K562 (cell line): Measurements from ENCODE around the gene RNH1. TPM values are rescaled to one million over a fixed set of nuclear protein-coding genes. Genes with fewer than 3 reads are reported as not detected.

Experiments used
- ATAC-seq: fragments of 200-7000 bp; cut with Tn5 transposase; 3 replicates; pipeline ENCODE4 v1.9.1; 2020; ENCODE audit warnings: moderate library complexity
- BruUV-seq: library from RNA; stranded (reverse); fragments of 400-500 nt; replicated peaks from 2 replicates; lab custom pipeline; 2021; lab: Mats Ljungman, UMichigan
- CTCF ChIA-PET: fragments of 300-600 bp; formaldehyde crosslinking; extraction: SDS; loops from one replicate; lab custom pipeline; 2021; ENCODE audit warnings: low intra/inter-chr PET ratio; lab: Yijun Ruan, JAX
- POLR2A ChIA-PET: fragments of 300-600, 350-650 bp; sonication (Branson Sonifier 250); formaldehyde crosslinking; extraction: SDS; loops from one replicate; lab custom pipeline; 2021; ENCODE audit warnings: antibody characterized with exemption, inconsistent platforms; lab: Yijun Ruan, JAX
- DNase-seq, 4 experiments: peaks; one replicate each; pipeline versions ENCODE4 v3.0.0 to v3.0.0-alpha.2; 2011 to 2018; ENCODE audit warnings: low spot score in 3 of 4, mixed read lengths in 3 of 4; ENCODE audit errors: extremely low read depth in 1 of 4
- FAIRE-seq: peaks from 2 replicates; lab custom pipeline; 2011; peaks lifted over from hg19 to GRCh38; lab: Jason Lieb, UNC
- H2AFZ ChIP-seq: 2 replicates; pipeline ENCODE4 v1.6.0; 2011; ENCODE audit warnings: low read depth, low read length, control low read depth, inconsistent platforms
- H3K27ac ChIP-seq: fragments of 200-600 bp; 3 replicates; pipeline ENCODE4 v1.8.0; 2011; ENCODE audit warnings: low read depth, mild to moderate bottlenecking, control low read depth, inconsistent platforms, low read length, moderate library complexity, mixed read lengths; ENCODE audit errors: extremely low read depth
- H3K27me3 ChIP-seq, 2 experiments: fragments of 300-600 bp in 1 of 2; 2 replicates in 1 of 2; 3 replicates in 1 of 2; pipeline versions ENCODE4 v1.6.0 to v1.8.0; 2011; ENCODE audit warnings: inconsistent platforms in 2 of 2, low read length in 2 of 2, mild to moderate bottlenecking in 1 of 2, mixed read lengths in 1 of 2, moderate library complexity in 1 of 2; ENCODE audit not compliant: control insufficient read depth in 2 of 2, insufficient read depth in 2 of 2
- H3K36me3 ChIP-seq: fragments of 300-600 bp; 3 replicates; pipeline ENCODE4 v1.8.0; 2011; ENCODE audit warnings: mild to moderate bottlenecking, low read length, inconsistent platforms; ENCODE audit not compliant: control insufficient read depth, insufficient read depth
- H3K4me1 ChIP-seq, 2 experiments: fragments of 200-600 bp in 1 of 2; replicated peaks in 1 of 2; 2 replicates in 1 of 2; 3 replicates in 1 of 2; pipeline versions ENCODE4 v1.5.1 to v1.8.0; 2011; ENCODE audit warnings: inconsistent platforms in 2 of 2, low read length in 2 of 2, mild to moderate bottlenecking in 1 of 2, mixed read lengths in 1 of 2, moderate library complexity in 1 of 2; ENCODE audit not compliant: control insufficient read depth in 2 of 2, insufficient read depth in 2 of 2
- H3K4me2 ChIP-seq: 2 replicates; pipeline ENCODE4 v1.6.1; 2011; ENCODE audit warnings: low read length, control low read depth, inconsistent platforms, mixed read lengths; ENCODE audit not compliant: insufficient read depth
- H3K4me3 ChIP-seq: fragments of 200-600 bp; sonication (generic), shearing (Covaris generic); 2 replicates; pipeline ENCODE4 v1.5.1; 2016; ENCODE audit warnings: control low read depth, inconsistent platforms
- H3K79me2 ChIP-seq: fragments of 200-600 bp; 3 replicates; pipeline ENCODE4 v1.8.0; 2011; ENCODE audit warnings: low read length, inconsistent platforms; ENCODE audit not compliant: control insufficient read depth, insufficient read depth
- H3K9ac ChIP-seq, 2 experiments: 2 replicates each; pipeline versions ENCODE4 v1.6.0 to v1.6.1; 2011; ENCODE audit warnings: low read depth in 2 of 2, low read length in 2 of 2, control low read depth in 1 of 2, inconsistent platforms in 1 of 2, mild to moderate bottlenecking in 1 of 2, mixed read lengths in 1 of 2; ENCODE audit not compliant: insufficient read depth in 1 of 2
- H3K9me1 ChIP-seq: one replicate; pipeline ENCODE4 v1.6.0; 2011; ENCODE audit warnings: inconsistent platforms, mild to moderate bottlenecking, low read length, moderate library complexity; ENCODE audit not compliant: control insufficient read depth, insufficient read depth
- H3K9me3 ChIP-seq: replicated peaks from 2 replicates; pipeline ENCODE4 v1.5.1; 2011; ENCODE audit warnings: low read depth, low read length, inconsistent platforms; ENCODE audit not compliant: control insufficient read depth, insufficient read depth
- H4K20me1 ChIP-seq: replicated peaks from 2 replicates; pipeline ENCODE4 v1.6.1; 2011; ENCODE audit warnings: low read length, inconsistent platforms, mixed read lengths; ENCODE audit not compliant: control insufficient read depth, insufficient read depth
- CBX1 ChIP-seq: sonication (generic); IDR thresholded peaks from 2 replicates; pipeline ENCODE4 v1.6.1; 2016; ENCODE audit warnings: antibody characterized with exemption, low read depth, mild to moderate bottlenecking
- CBX3 ChIP-seq, 2 experiments: IDR thresholded peaks; 1 replicate in 1 of 2; 2 replicates in 1 of 2; pipeline ENCODE4 v1.6.1; 2012; ENCODE audit warnings: inconsistent platforms in 2 of 2, low read length in 2 of 2, borderline replicate concordance in 1 of 2, control low read depth in 1 of 2
- CREB1 ChIP-seq, 2 experiments: sonication (generic) in 1 of 2; formaldehyde crosslinking in 1 of 2; IDR thresholded peaks; 2 replicates each; pipeline versions ENCODE4 v1.6.1 to v1.8.0; 2012 to 2022; ENCODE audit warnings: inconsistent platforms in 1 of 2, mild to moderate bottlenecking in 1 of 2, missing genetic modification reagents in 1 of 2, moderate library complexity in 1 of 2
- ETV5 ChIP-seq: sonication (generic); formaldehyde crosslinking; IDR thresholded peaks from 2 replicates; pipeline ENCODE4 v1.4.0; 2020; ENCODE audit warnings: low read depth, mild to moderate bottlenecking, missing genetic modification reagents
- MBD2 ChIP-seq: sonication (generic); IDR thresholded peaks from 2 replicates; pipeline ENCODE4 v1.6.1; 2016; ENCODE audit warnings: low read depth, borderline replicate concordance
- NFE2 ChIP-seq: IDR thresholded peaks from 2 replicates; pipeline ENCODE4 v1.6.1; 2014; ENCODE audit warnings: antibody characterized with exemption, low read depth
- SMAD2 ChIP-seq: fragments of 150-350 bp; IDR thresholded peaks from 2 replicates; pipeline ENCODE4 v1.6.1; 2014; ENCODE audit warnings: low read depth, mild to moderate bottlenecking, low read length
- TFAM ChIP-seq: fragments of 250-450 bp; sonication (Bioruptor Pico); conservative IDR thresholded peaks from 2 replicates; pipeline ENCODE4 v1.5.0; 2021; ENCODE audit warnings: mild to moderate bottlenecking, moderate library complexity
- TRIM24 ChIP-seq, 2 experiments: fragments of 450-650 bp; IDR thresholded peaks; 2 replicates each; pipeline ENCODE4 v1.6.1; 2016
- TRIM28 ChIP-seq: fragments of 450-650 bp; IDR thresholded peaks from 2 replicates; pipeline ENCODE4 v1.6.1; 2017
- ZBTB11 ChIP-seq, 3 experiments: fragments of 200-800 bp in 1 of 3; fragments of 250-450 bp in 1 of 3; fragments of 450-650 bp in 1 of 3; sonication (Bioruptor Pico) in 1 of 3; sonication (Bioruptor generic) in 1 of 3; formaldehyde crosslinking in 1 of 3; IDR thresholded peaks; 2 replicates each; pipeline versions ENCODE4 v1.6.1 to v1.8.0; 2016 to 2022; ENCODE audit warnings: mild to moderate bottlenecking in 2 of 3, missing genetic modification characterization in 2 of 3, missing compliant biosample characterization in 1 of 3, moderate library complexity in 1 of 3
- ZNF165 ChIP-seq: fragments of 250-450 bp; sonication (Bioruptor Pico); IDR thresholded peaks from 2 replicates; pipeline ENCODE4 v1.4.0; 2020; ENCODE audit warnings: borderline replicate concordance
- ZNF280A ChIP-seq: fragments of 450-650 bp; IDR thresholded peaks from 2 replicates; pipeline ENCODE4 v1.6.1; 2018; ENCODE audit warnings: mild to moderate bottlenecking, low read depth; ENCODE audit not compliant: partially characterized antibody
- ZNF316 ChIP-seq: fragments of 450-650 bp; IDR thresholded peaks from 2 replicates; pipeline ENCODE4 v1.6.1; 2016
- ZNF324 ChIP-seq: fragments of 250-450 bp; sonication (Bioruptor Pico); IDR thresholded peaks from 2 replicates; pipeline ENCODE4 v1.4.0; 2020; ENCODE audit warnings: mild to moderate bottlenecking
- whole genome bisulfite sequencing: fragments of 100-300 bp; shearing (Covaris generic); methylation state at CpG from one replicate; pipeline ENCODE4 v1.1.6; 2016; ENCODE audit warnings: low coverage, mixed read lengths; ENCODE audit not compliant: insufficient coverage; ENCODE audit errors: missing lambda C conversion rate; 5-methylcytosine and 5-hydroxymethylcytosine counted together
- in situ Hi-C: fragments of 300-500 bp; cut with MboI; formaldehyde crosslinking; loops from 4 replicates; pipeline ENCODE4 v1.15.0; 2018; ENCODE audit warnings: inconsistent platforms, mixed read lengths
- intact Hi-C: fragments of 100-400 bp; cut with micrococcal nuclease; formaldehyde crosslinking; loops from 2 replicates; pipeline ENCODE4 v1.14.2; 2022
- polyA plus RNA-seq, 8 experiments: library from polyadenylated mRNA; depleted of rRNA in 4 of 8; stranded (reverse) in 5 of 8; unstranded in 3 of 8; fragments of >200 nt; fragmentation: Nextera tagmentation in 2 of 8; fragmentation: Illumina TruSeq in 1 of 8; extraction: Ambion mirVana in 2 of 8; extraction: Trizol in 1 of 8; gene quantifications; 2 replicates each; pipeline versions ENCODE4 v1.2.1 to v1.2.3, GENCODE V29; 2011 to 2014; ENCODE audit warnings: inconsistent platforms in 1 of 8, missing spikeins in 1 of 8
- total RNA-seq, 7 experiments: library from RNA; depleted of rRNA in 6 of 7; stranded (reverse); fragments of >200 nt in 6 of 7; fragmentation: Illumina TruSeq in 2 of 7; extraction: Trizol in 2 of 7; gene quantifications; 2 replicates each; pipeline versions ENCODE4 v1.2.1 to v1.2.3, GENCODE V29; 2011 to 2021; ENCODE audit warnings: low replicate concordance in 1 of 7
- TF ChIP-seq, protein P1 (sequence below): fragments of 250-450 bp; sonication (Bioruptor Pico); IDR thresholded peaks from 2 replicates; pipeline ENCODE4 v1.8.0; 2022; ENCODE audit warnings: inconsistent platforms

Gene RNH1
- total and polyA plus RNA-seq, 9 of the 15 experiments (the other 6 are each of a cell fraction or from before 2014, with no cell fraction given), result 2.5 to 160 (median 44.3) TPM

GRCh38 chr11:516400-516799 lies 9.4 kb upstream of the RNH1 start:
- ChIA-PET POLR2A (no interaction called here), CTCF (no interaction called here)
- H3K27ac ChIP-seq, result no peak overlapping the region
- TF ChIP-seq TFAM (CRISPR knock-in tag) (no peak), TRIM28 (peak; percentile 38; the same call in 1 of the 2 replicates), ZNF280A (peak; percentile 11), ETV5 (CRISPR knock-in tag) (no peak), CREB1 (IDR thresholded peaks at IDR 0.05) (no peak), CREB1 (CRISPR knock-in tag; IDR thresholded peaks at IDR 0.05) (no peak), CBX3 (IDR thresholded peaks at IDR 0.05; ENCODE audit: borderline replicate concordance in 1 of 2, low read length in 2 of 2) (peak in 1 of 2 experiments; percentile 88; a peak in 2 of 3 replicates), TRIM24 (IDR thresholded peaks at IDR 0.05) (peak; percentile 72 to 74), ZNF324 (CRISPR knock-in tag) (peak; percentile 98), MBD2 (no peak), CBX1 (0 out of 2 replicates have a peak, but pooled peaks have one; percentile 51), ZNF165 (CRISPR knock-in tag) (no peak), ZNF316 (0 out of 2 replicates have a peak, but pooled peaks have one; percentile 18), NFE2 (peak; percentile 61), SMAD2 (no peak), ZBTB11 (CRISPR knock-in tag; IDR thresholded peaks at IDR 0.05) (no peak)
- TF ChIP-seq, protein P1, sequence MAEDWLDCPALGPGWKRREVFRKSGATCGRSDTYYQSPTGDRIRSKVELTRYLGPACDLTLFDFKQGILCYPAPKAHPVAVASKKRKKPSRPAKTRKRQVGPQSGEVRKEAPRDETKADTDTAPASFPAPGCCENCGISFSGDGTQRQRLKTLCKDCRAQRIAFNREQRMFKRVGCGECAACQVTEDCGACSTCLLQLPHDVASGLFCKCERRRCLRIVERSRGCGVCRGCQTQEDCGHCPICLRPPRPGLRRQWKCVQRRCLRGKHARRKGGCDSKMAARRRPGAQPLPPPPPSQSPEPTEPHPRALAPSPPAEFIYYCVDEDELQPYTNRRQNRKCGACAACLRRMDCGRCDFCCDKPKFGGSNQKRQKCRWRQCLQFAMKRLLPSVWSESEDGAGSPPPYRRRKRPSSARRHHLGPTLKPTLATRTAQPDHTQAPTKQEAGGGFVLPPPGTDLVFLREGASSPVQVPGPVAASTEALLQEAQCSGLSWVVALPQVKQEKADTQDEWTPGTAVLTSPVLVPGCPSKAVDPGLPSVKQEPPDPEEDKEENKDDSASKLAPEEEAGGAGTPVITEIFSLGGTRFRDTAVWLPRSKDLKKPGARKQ (CRISPR knock-in tag), result no peak
- ATAC-seq, result no peak
- no peak for DNase-seq
- H3K4me3 ChIP-seq, result no peak overlapping the region
- no TSS peak for BruUV-seq
- no peaks in the 10 kb centered on the region for H4K20me1 ChIP-seq
- 89% methylated on average over 4 of the region's 4 CpGs for WGBS
- intact Hi-C loops, result loop anchor here (5.0 kb wide), 1 partner anchor 74 kb away; the partner anchor contains the start of gene ANO9
- H3K9me1 ChIP-seq, result no peaks in the 10 kb centered on the region
- H3K4me2 ChIP-seq, result no peak overlapping the region
- H3K36me3 ChIP-seq, result peaks cover 23% of the 10 kb centered on the region; the same call in 2 of the 3 replicates
- H3K9me3 ChIP-seq, result peaks cover 6% of the 10 kb centered on the region
- H3K4me1 ChIP-seq, result peaks cover 0 to 17% of the 10 kb centered on the region in 2 experiments; a peak in 3 of 5 replicates
- in situ Hi-C loops, result loop anchor here (5.0 kb wide), 1 partner anchor 319 kb away; a partner anchor contains a TSS
- no peak overlapping the region for H3K9ac ChIP-seq
- no peaks in the 10 kb centered on the region for H3K27me3 ChIP-seq
- H2AFZ ChIP-seq, result no peak overlapping the region
- no peak for FAIRE-seq
- no peaks in the 10 kb centered on the region for H3K79me2 ChIP-seq
